B cell (primary cell): ENCODE measurements around the gene MSS51. TPM values are rescaled to one million over a fixed set of nuclear protein-coding genes. Genes with fewer than 3 reads are reported as not detected.

ENCODE experiments used
- ATAC-seq: fragments of 200-7000 bp; cut with Tn5 transposase; one replicate; pipeline ENCODE4 v1.10.0; 2021; ENCODE audit warnings: low read depth, mild to moderate bottlenecking, moderate number of reproducible peaks, moderate library complexity
- CTCF ChIA-PET: fragments of 350-600 bp; sonication (Branson Sonifier 250); formaldehyde crosslinking; loops from one replicate; lab custom pipeline; 2021; ENCODE audit warnings: antibody characterized with exemption, inconsistent platforms; lab: Charles Lee
- POLR2A ChIA-PET: fragments of 350-600 bp; sonication (Branson Sonifier 250); formaldehyde crosslinking; loops from one replicate; lab custom pipeline; 2021; ENCODE audit warnings: antibody characterized with exemption; lab: Charles Lee
- DNase-seq: peaks from one replicate; pipeline ENCODE4 v3.0.0; 2013
- H2AFZ ChIP-seq: 2 replicates; pipeline ENCODE4 v1.6.1; 2012; ENCODE audit warnings: mild to moderate bottlenecking, low read depth, low read length; ENCODE audit not compliant: insufficient read depth, poor library complexity, severe bottlenecking
- H3K27ac ChIP-seq, 2 donors: 1 replicate in 1 of 2; 2 replicates in 1 of 2; pipeline ENCODE4 v1.5.1; 2012 to 2013; ENCODE audit warnings: low read length in 2 of 2, mild to moderate bottlenecking in 2 of 2, moderate library complexity in 1 of 2
- H3K27me3 ChIP-seq, 4 experiments: fragments of 200-600 bp in 1 of 4; sonication (generic) in 1 of 4; replicated peaks in 1 of 4; 1 replicate in 2 of 4; 2 replicates in 2 of 4; pipeline versions ENCODE4 v1.6.1 to v1.7.0; 2013 to 2016; ENCODE audit warnings: low read length in 3 of 4, mild to moderate bottlenecking in 2 of 4, mixed read lengths in 1 of 4, moderate library complexity in 1 of 4; ENCODE audit not compliant: insufficient read depth in 4 of 4, control insufficient read depth in 3 of 4; ENCODE audit errors: control extremely low read depth in 1 of 4
- H3K36me3 ChIP-seq, 2 experiments: replicated peaks in 1 of 2; 1 replicate in 1 of 2; 2 replicates in 1 of 2; pipeline versions ENCODE4 v1.6.1 to v1.7.1; 2013; ENCODE audit warnings: low read length in 1 of 2; ENCODE audit not compliant: insufficient read depth in 2 of 2, control insufficient read depth in 1 of 2; ENCODE audit errors: control extremely low read depth in 1 of 2, extremely low read depth in 1 of 2
- H3K4me1 ChIP-seq, 2 donors: fragments of 200-600 bp in 1 of 2; sonication (generic) in 1 of 2; 1 replicate in 1 of 2; 2 replicates in 1 of 2; pipeline versions ENCODE4 v1.5.1 to v1.6.1; 2013 to 2017; ENCODE audit warnings: low read length in 2 of 2; ENCODE audit not compliant: control insufficient read depth in 2 of 2, insufficient read depth in 2 of 2
- H3K4me2 ChIP-seq: replicated peaks from 2 replicates; pipeline ENCODE3; 2012; ENCODE audit warnings: mild to moderate bottlenecking, low read depth, low read length; ENCODE audit not compliant: poor library complexity, severe bottlenecking
- H3K4me3 ChIP-seq, 5 experiments: fragments of 200-600 bp in 1 of 5; sonication (generic) in 1 of 5; 1 replicate in 3 of 5; 2 replicates in 2 of 5; pipeline versions ENCODE4 v1.5.1 to v1.7.0; 2011 to 2016; ENCODE audit warnings: low read length in 4 of 5, mild to moderate bottlenecking in 4 of 5, low read depth in 2 of 5, control low read depth in 1 of 5, moderate library complexity in 1 of 5; ENCODE audit not compliant: insufficient read depth in 1 of 5; ENCODE audit errors: control extremely low read depth in 1 of 5, extremely low read depth in 1 of 5
- H3K79me2 ChIP-seq: fragments of 200-600 bp; sonication (generic); one replicate; pipeline ENCODE4 v1.6.0; 2016; ENCODE audit warnings: low read length; ENCODE audit not compliant: control insufficient read depth, insufficient read depth
- H3K9ac ChIP-seq: fragments of 200-600 bp; sonication (generic); 2 replicates; pipeline ENCODE4 v1.6.1; 2017; ENCODE audit warnings: mild to moderate bottlenecking, low read length, moderate library complexity
- H3K9me3 ChIP-seq, 3 donors: one replicate each; pipeline versions ENCODE4 v1.6.1 to v1.7.1; 2013; ENCODE audit warnings: low read length in 2 of 3; ENCODE audit not compliant: control insufficient read depth in 2 of 3, insufficient read depth in 1 of 3; ENCODE audit errors: control extremely low read depth in 1 of 3
- H4K20me1 ChIP-seq: 2 replicates; pipeline ENCODE4 v1.6.0; 2012; ENCODE audit warnings: mild to moderate bottlenecking, low read length; ENCODE audit not compliant: insufficient read depth, control insufficient read depth, poor library complexity, severe bottlenecking
- H3K27ac Mint-ChIP-seq: one replicate; pipeline ENCODE4 v1.8.0; 2021; ENCODE audit warnings: mixed read lengths
- H3K27me3 Mint-ChIP-seq: one replicate; pipeline ENCODE4 v1.8.0; 2021; ENCODE audit warnings: mixed read lengths
- H3K4me1 Mint-ChIP-seq: one replicate; pipeline ENCODE4 v1.8.0; 2021; ENCODE audit warnings: mixed read lengths
- H3K4me3 Mint-ChIP-seq: one replicate; pipeline ENCODE4 v1.8.0; 2021; ENCODE audit warnings: mixed read lengths
- H3K9me3 Mint-ChIP-seq: one replicate; pipeline ENCODE4 v1.8.0; 2022; ENCODE audit warnings: mixed read lengths; ENCODE audit not compliant: insufficient read depth
- EZH2 ChIP-seq: IDR thresholded peaks from 2 replicates; pipeline ENCODE4 v1.6.1; 2012; ENCODE audit warnings: borderline replicate concordance, low read depth, mild to moderate bottlenecking, moderate library complexity, low read length; ENCODE audit not compliant: insufficient read depth, poor library complexity, severe bottlenecking
- WGBS: methylation state at CpG from one replicate; pipeline ENCODE4 v1.1.5; 2013; ENCODE audit warnings: missing lambda C conversion rate; ENCODE audit not compliant: insufficient coverage; 5-methylcytosine and 5-hydroxymethylcytosine counted together
- intact Hi-C: fragments of 100-400 bp; cut with micrococcal nuclease; formaldehyde crosslinking; loops from one replicate; pipeline ENCODE4 v1.10.0; 2022
- polyA plus RNA-seq: library from polyadenylated mRNA; depleted of rRNA; stranded (reverse); fragments of >200 nt; gene quantifications from 2 replicates; pipeline ENCODE4 v1.2.3, GENCODE V29; 2012
- total RNA-seq, 2 donors: library from RNA; stranded (reverse); fragments of 120-200 nt in 1 of 2; gene quantifications; 1 replicate in 1 of 2; 2 replicates in 1 of 2; pipeline versions ENCODE4 v1.2.3 to v1.2.4, GENCODE V29; 2013 to 2022
- TF ChIP-seq, protein P1 (sequence below): fragments of 200-600 bp; IDR thresholded peaks from one replicate; pipeline ENCODE4 v1.8.0; 2022; ENCODE audit warnings: antibody characterized with exemption, mild to moderate bottlenecking

MSS51 gene
- total and polyA plus RNA-seq, 2 donors (not counting 1 experiment from before 2014, with no cell fraction given), result 4.7 to 6.4 TPM

DNA sequence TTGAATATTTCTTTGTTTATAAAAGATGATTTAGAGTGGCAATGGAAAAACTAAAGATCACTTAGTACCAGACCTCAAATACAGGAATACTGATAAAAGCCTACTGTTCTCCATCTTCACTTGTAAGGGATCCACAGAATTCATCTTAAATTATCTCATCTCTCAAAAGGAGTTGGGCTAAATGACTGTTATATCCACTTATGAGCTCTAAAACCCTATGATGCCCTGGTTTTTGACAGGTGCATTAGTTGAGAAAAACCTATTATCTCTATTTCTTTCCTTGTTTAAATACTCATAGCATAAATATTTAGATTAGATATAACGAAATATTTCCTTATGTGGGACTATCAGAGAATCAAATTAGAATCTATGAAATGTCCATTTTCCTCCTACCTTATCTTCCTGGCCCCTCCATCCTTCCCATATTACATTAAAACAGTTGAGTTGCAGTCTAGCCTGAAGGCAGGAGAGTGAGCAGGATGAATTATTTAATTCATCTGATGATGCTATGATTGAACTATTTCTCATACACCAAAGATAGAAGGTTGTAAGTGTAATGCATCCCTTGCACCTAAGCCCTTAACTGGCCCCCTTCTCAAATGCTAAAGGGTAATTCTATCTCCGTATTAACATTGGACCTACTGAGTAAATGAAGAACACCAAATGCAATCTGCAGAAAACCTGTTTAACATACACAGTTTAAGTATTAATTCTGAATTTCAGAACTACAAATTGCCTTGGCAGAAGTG, 32.8 kb upstream of the MSS51 start:
- H3K9me3 ChIP-seq, result no peaks in the 10 kb centered on the region
- ATAC-seq (no peak), DNase-seq (no peak)
- intact Hi-C loops, result no loop called here
- Mint-ChIP-seq H3K4me3 (no peak overlapping the region), H3K27ac (no peak overlapping the region), H3K27me3 (no peaks in the 10 kb centered on the region), H3K4me1 (peaks cover 4% of the 10 kb centered on the region), H3K9me3 (no peaks in the 10 kb centered on the region)
- no peaks in the 10 kb centered on the region for H3K79me2 ChIP-seq
- H3K36me3 ChIP-seq, result peaks cover 16 to 52% of the 10 kb centered on the region in 2 experiments
- ChIA-PET CTCF (no interaction called here), POLR2A (no interaction called here)
- H3K4me2 ChIP-seq, result no peak overlapping the region
- no peak overlapping the region for H3K9ac ChIP-seq
- H2AFZ ChIP-seq, result no peak overlapping the region
- no peak overlapping the region for H3K4me3 ChIP-seq
- H3K27me3 ChIP-seq, result no peaks in the 10 kb centered on the region
- H4K20me1 ChIP-seq, result no peaks in the 10 kb centered on the region
- H3K4me1 ChIP-seq, result peaks cover 0 to 3% of the 10 kb centered on the region in 2 donors
- TF ChIP-seq, protein P1, sequence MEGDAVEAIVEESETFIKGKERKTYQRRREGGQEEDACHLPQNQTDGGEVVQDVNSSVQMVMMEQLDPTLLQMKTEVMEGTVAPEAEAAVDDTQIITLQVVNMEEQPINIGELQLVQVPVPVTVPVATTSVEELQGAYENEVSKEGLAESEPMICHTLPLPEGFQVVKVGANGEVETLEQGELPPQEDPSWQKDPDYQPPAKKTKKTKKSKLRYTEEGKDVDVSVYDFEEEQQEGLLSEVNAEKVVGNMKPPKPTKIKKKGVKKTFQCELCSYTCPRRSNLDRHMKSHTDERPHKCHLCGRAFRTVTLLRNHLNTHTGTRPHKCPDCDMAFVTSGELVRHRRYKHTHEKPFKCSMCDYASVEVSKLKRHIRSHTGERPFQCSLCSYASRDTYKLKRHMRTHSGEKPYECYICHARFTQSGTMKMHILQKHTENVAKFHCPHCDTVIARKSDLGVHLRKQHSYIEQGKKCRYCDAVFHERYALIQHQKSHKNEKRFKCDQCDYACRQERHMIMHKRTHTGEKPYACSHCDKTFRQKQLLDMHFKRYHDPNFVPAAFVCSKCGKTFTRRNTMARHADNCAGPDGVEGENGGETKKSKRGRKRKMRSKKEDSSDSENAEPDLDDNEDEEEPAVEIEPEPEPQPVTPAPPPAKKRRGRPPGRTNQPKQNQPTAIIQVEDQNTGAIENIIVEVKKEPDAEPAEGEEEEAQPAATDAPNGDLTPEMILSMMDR, result no peak
- TF ChIP-seq EZH2, result no peak
- H3K27ac ChIP-seq, result no peak overlapping the region
- no CpG with 5 or more reads among the region's 2 CpGs for WGBS

DNA sequence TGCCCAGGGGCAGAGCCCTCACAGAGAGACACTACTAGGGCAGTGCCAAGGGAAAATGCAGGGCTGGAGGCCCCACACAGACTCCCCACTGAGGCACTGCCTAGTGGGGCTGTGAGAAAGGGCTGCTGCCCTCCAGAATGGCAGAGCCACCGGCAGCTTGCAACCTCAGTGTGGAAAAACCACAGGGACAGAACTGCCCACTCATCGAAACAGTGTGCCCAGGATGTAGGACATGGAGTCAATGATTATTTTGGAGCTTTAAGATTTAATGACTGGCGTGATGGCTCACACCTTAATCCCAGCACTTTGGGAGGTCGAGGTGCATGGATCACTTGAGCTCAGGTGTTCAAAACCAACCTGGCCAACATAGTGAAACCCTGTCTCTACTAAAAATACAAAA, 27.5 kb upstream of the MSS51 start:
- whole genome bisulfite sequencing, result 100% methylated on average over 2 of the region's 4 CpGs
- H3K27me3 ChIP-seq, result no peaks in the 10 kb centered on the region
- TF ChIP-seq, protein P1, result no peak
- TF ChIP-seq EZH2, result no peak
- H3K9me3 ChIP-seq, result no peaks in the 10 kb centered on the region
- no peak for DNase-seq
- H3K4me3 ChIP-seq, result no peak overlapping the region
- H3K9me3 Mint-ChIP-seq, result no peaks in the 10 kb centered on the region
- H3K27me3 Mint-ChIP-seq, result no peaks in the 10 kb centered on the region
- no peak overlapping the region for H3K9ac ChIP-seq
- H3K4me1 Mint-ChIP-seq, result no peaks in the 10 kb centered on the region
- CTCF ChIA-PET, result no interaction called here
- no peak overlapping the region for H2AFZ ChIP-seq
- no peaks in the 10 kb centered on the region for H3K79me2 ChIP-seq
- H4K20me1 ChIP-seq, result no peaks in the 10 kb centered on the region
- POLR2A ChIA-PET, result no interaction called here
- H3K27ac Mint-ChIP-seq, result no peak overlapping the region
- no peak for ATAC-seq
- intact Hi-C loops, result no loop called here
- no peaks in the 10 kb centered on the region for H3K4me1 ChIP-seq
- no peak overlapping the region for H3K27ac ChIP-seq
- H3K4me3 Mint-ChIP-seq, result no peak overlapping the region
- no peak overlapping the region for H3K4me2 ChIP-seq
- H3K36me3 ChIP-seq, result peaks cover 3 to 12% of the 10 kb centered on the region in 2 experiments
